Neutrophil (primary cell): Measurements from ENCODE around the gene PRDM2.

Source experiments
- H3K27ac ChIP-seq: fragments of 200-600 bp; sonication (generic); 2 replicates; pipeline ENCODE4 v1.5.1; 2016; ENCODE audit warnings: mild to moderate bottlenecking, moderate library complexity
- H3K27me3 ChIP-seq: fragments of 200-600 bp; sonication (generic); 2 replicates; pipeline ENCODE4 v1.6.0; 2016; ENCODE audit warnings: mild to moderate bottlenecking
- H3K36me3 ChIP-seq: fragments of 200-600 bp; sonication (generic); 2 replicates; pipeline ENCODE4 v1.5.1; 2017
- H3K4me1 ChIP-seq, 2 experiments: fragments of 200-600 bp in 1 of 2; sonication (generic) in 1 of 2; 1 replicate in 1 of 2; 2 replicates in 1 of 2; pipeline versions ENCODE4 v1.5.1 to v1.6.1; 2013 to 2016; ENCODE audit warnings: low read depth in 1 of 2, low read length in 1 of 2, mild to moderate bottlenecking in 1 of 2, moderate library complexity in 1 of 2; ENCODE audit not compliant: control insufficient read depth in 1 of 2, insufficient read depth in 1 of 2
- H3K4me3 ChIP-seq, 2 experiments: fragments of 200-600 bp in 1 of 2; sonication (generic) in 1 of 2; 1 replicate in 1 of 2; 2 replicates in 1 of 2; pipeline ENCODE4 v1.5.1; 2013 to 2016; ENCODE audit warnings: low read depth in 1 of 2, low read length in 1 of 2, mild to moderate bottlenecking in 1 of 2, moderate library complexity in 1 of 2
- H3K9me3 ChIP-seq: fragments of 200-600 bp; sonication (generic); 2 replicates; pipeline ENCODE4 v1.5.1; 2016
- CTCF ChIP-seq: fragments of 200-600 bp; sonication (generic); IDR thresholded peaks from 2 replicates; pipeline ENCODE4 v1.5.1; 2016; ENCODE audit warnings: antibody characterized with exemption

The PRDM2 gene

GRCh38 chr1:13825033-13825432, 125.0 kb downstream of the PRDM2 start:
- H3K4me1 ChIP-seq = no peaks in the 10 kb centered on the region
- H3K36me3 ChIP-seq = peaks cover 35% of the 10 kb centered on the region
- no peaks in the 10 kb centered on the region for H3K9me3 ChIP-seq
- no peak for TF ChIP-seq CTCF
- H3K27ac ChIP-seq = no peak overlapping the region
- H3K27me3 ChIP-seq = peaks cover 14% of the 10 kb centered on the region
- no peak overlapping the region for H3K4me3 ChIP-seq

GRCh38 chr1:13826009-13826408, 126.0 kb downstream of the PRDM2 start:
- peaks cover 14% of the 10 kb centered on the region for H3K27me3 ChIP-seq
- no peak for TF ChIP-seq CTCF
- H3K36me3 ChIP-seq = peaks cover 27% of the 10 kb centered on the region
- H3K9me3 ChIP-seq = no peaks in the 10 kb centered on the region
- H3K4me1 ChIP-seq = no peaks in the 10 kb centered on the region
- H3K4me3 ChIP-seq = no peak overlapping the region
- H3K27ac ChIP-seq = no peak overlapping the region

GRCh38 chr1:13826591-13826990, 126.6 kb downstream of the PRDM2 start:
- Histone ChIP-seq H3K36me3 (peaks cover 24% of the 10 kb centered on the region), H3K4me3 (no peak overlapping the region), H3K4me1 (no peaks in the 10 kb centered on the region), H3K27me3 (peaks cover 14% of the 10 kb centered on the region), H3K27ac (no peak overlapping the region), H3K9me3 (no peaks in the 10 kb centered on the region)
- no peak for TF ChIP-seq CTCF

- H3K27me3 ChIP-seq = peaks cover 14% of the 10 kb centered on the region
- no peaks in the 10 kb centered on the region for H3K9me3 ChIP-seq
- no peak overlapping the region for H3K27ac ChIP-seq
- no peaks in the 10 kb centered on the region for H3K4me1 ChIP-seq
- no peak overlapping the region for H3K4me3 ChIP-seq
- peaks cover 4% of the 10 kb centered on the region for H3K36me3 ChIP-seq
- TF ChIP-seq CTCF = no peak
These were observed 128.6 kb downstream of the PRDM2 start for GRCh38 chr1:13828454-13829151.

GRCh38 chr1:13829152-13829769, 129.3 kb downstream of the PRDM2 start:
- no peak for TF ChIP-seq CTCF

More at GRCh38 chr1:13829152-13829769, 129.3 kb downstream of the PRDM2 start:
- peaks cover 16% of the 10 kb centered on the region for H3K27me3 ChIP-seq
- H3K4me3 ChIP-seq = no peak overlapping the region
- H3K36me3 ChIP-seq = peaks cover 4% of the 10 kb centered on the region
- H3K9me3 ChIP-seq = no peaks in the 10 kb centered on the region
- H3K4me1 ChIP-seq = no peaks in the 10 kb centered on the region
- H3K27ac ChIP-seq = no peak overlapping the region
